Measurements from ENCODE around the gene LRBA.

- TF ChIP-seq, protein P1, sequence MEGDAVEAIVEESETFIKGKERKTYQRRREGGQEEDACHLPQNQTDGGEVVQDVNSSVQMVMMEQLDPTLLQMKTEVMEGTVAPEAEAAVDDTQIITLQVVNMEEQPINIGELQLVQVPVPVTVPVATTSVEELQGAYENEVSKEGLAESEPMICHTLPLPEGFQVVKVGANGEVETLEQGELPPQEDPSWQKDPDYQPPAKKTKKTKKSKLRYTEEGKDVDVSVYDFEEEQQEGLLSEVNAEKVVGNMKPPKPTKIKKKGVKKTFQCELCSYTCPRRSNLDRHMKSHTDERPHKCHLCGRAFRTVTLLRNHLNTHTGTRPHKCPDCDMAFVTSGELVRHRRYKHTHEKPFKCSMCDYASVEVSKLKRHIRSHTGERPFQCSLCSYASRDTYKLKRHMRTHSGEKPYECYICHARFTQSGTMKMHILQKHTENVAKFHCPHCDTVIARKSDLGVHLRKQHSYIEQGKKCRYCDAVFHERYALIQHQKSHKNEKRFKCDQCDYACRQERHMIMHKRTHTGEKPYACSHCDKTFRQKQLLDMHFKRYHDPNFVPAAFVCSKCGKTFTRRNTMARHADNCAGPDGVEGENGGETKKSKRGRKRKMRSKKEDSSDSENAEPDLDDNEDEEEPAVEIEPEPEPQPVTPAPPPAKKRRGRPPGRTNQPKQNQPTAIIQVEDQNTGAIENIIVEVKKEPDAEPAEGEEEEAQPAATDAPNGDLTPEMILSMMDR (IDR thresholded peaks at IDR 0.05; ENCODE audit: low read length) = no peak
- no peak for TF ChIP-seq EZH2 (optimal IDR thresholded peaks at IDR 0.05; ENCODE audit: low read depth, low read length)
- no peak for TF ChIP-seq EZH2phosphoT487 (IDR thresholded peaks at IDR 0.05; ENCODE audit: low read length)
Measured at GRCh38 chr4:150582146-150582872, 432.8 kb downstream of the LRBA start, which contains the start of gene MAB21L2.

All from MM.1S (cell line).